ENCODE data around the gene MS4A10. TPM values are rescaled to one million over a fixed set of nuclear protein-coding genes. Genes with fewer than 3 reads are reported as not detected.

Gene MS4A10
- total and polyA plus RNA-seq, 2 experiments from 2014 or later, result 0.21 to 0.47 TPM

DNA sequence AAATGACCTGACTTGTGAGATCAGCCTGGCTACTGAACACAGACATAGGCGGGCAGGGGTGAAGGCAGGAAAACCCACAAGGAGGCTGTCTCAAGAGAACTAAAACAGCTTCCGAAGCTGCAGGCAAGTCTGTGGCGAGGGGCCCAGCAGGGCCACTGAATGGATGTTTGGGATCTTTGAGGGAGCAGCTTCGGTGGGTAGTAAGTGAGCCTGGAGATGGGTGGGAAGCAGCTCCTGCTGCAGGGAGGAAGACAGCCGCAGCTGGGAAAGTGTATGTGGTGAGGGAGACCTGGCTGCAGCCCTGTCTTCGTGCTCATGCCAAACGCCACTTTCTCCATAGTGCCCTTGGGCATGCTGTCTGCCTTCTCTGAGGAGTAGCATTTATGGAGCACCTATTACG, 60.2 kb downstream of the MS4A10 start:
- Histone ChIP-seq H3K4me1 (ENCODE audit: insufficient read depth) (peaks cover 23% of the 10 kb centered on the region), H3K27me3 (no peaks in the 10 kb centered on the region), H3K4me3 (no peak overlapping the region), H3K79me2 (peaks cover 37% of the 10 kb centered on the region), H3K27ac (no peak overlapping the region), H2AFZ (no peak overlapping the region), H4K20me1 (ENCODE audit: insufficient read depth, poor library complexity, severe bottlenecking) (no peaks in the 10 kb centered on the region), H3K9me2 (replicated peaks; ENCODE audit: insufficient read depth) (no peaks in the 10 kb centered on the region), H3K36me3 (replicated peaks; ENCODE audit: insufficient read depth, low read depth) (no peaks in the 10 kb centered on the region), H3K4me2 (peak overlapping the region; percentile 37), H3K9me3 (ENCODE audit: low read depth) (no peaks in the 10 kb centered on the region)
- 90% methylated on average over 8 of the region's 8 CpGs for WGBS (ENCODE audit: low lambda C conversion rate, missing lambda C conversion rate)
- TF ChIP-seq EZH2 (IDR thresholded peaks at IDR 0.05; ENCODE audit: borderline replicate concordance) (no peak), EZH2phosphoT487 (IDR thresholded peaks at IDR 0.05; ENCODE audit: low read depth, severe bottlenecking, unreplicated experiment) (no peak)
- TF ChIP-seq, protein P1, sequence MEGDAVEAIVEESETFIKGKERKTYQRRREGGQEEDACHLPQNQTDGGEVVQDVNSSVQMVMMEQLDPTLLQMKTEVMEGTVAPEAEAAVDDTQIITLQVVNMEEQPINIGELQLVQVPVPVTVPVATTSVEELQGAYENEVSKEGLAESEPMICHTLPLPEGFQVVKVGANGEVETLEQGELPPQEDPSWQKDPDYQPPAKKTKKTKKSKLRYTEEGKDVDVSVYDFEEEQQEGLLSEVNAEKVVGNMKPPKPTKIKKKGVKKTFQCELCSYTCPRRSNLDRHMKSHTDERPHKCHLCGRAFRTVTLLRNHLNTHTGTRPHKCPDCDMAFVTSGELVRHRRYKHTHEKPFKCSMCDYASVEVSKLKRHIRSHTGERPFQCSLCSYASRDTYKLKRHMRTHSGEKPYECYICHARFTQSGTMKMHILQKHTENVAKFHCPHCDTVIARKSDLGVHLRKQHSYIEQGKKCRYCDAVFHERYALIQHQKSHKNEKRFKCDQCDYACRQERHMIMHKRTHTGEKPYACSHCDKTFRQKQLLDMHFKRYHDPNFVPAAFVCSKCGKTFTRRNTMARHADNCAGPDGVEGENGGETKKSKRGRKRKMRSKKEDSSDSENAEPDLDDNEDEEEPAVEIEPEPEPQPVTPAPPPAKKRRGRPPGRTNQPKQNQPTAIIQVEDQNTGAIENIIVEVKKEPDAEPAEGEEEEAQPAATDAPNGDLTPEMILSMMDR (IDR thresholded peaks at IDR 0.05; ENCODE audit: poor library complexity), result no peak
- DNase-seq (ENCODE audit: low spot score), result no peak

DNA sequence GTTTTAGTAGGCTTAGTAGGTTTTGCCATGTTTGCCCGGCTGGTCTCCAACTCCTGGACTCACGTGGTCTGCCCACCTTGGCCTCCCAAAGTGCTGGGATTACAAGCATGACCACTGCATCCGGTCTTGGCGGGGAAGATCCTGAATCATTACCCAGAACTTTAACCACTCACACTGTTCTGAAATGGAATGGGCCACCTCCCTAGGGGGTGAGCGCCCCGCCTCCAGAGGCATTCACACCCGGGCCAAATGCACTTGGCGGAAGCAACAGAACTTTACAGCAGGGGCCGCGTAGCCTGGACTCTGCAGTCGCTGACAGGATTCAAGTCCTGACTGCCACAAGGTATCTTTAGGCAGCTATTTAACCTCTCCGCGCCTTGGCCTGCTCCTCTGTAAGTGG, 62.1 kb downstream of the MS4A10 start:
- Histone ChIP-seq H3K4me1 (ENCODE audit: insufficient read depth) (peaks cover 22% of the 10 kb centered on the region), H3K9me2 (replicated peaks; ENCODE audit: insufficient read depth) (no peaks in the 10 kb centered on the region), H3K4me3 (no peak overlapping the region), H3K27me3 (no peaks in the 10 kb centered on the region), H3K27ac (no peak overlapping the region), H3K36me3 (replicated peaks; ENCODE audit: insufficient read depth, low read depth) (no peaks in the 10 kb centered on the region), H4K20me1 (ENCODE audit: insufficient read depth, poor library complexity, severe bottlenecking) (no peaks in the 10 kb centered on the region), H3K79me2 (peaks cover 34% of the 10 kb centered on the region), H2AFZ (no peak overlapping the region), H3K9me3 (ENCODE audit: low read depth) (no peaks in the 10 kb centered on the region), H3K4me2 (no peak overlapping the region)
- TF ChIP-seq EZH2 (IDR thresholded peaks at IDR 0.05; ENCODE audit: borderline replicate concordance), result no peak
- TF ChIP-seq, protein P1 (IDR thresholded peaks at IDR 0.05; ENCODE audit: poor library complexity), result no peak
- TF ChIP-seq EZH2phosphoT487 (IDR thresholded peaks at IDR 0.05; ENCODE audit: low read depth, severe bottlenecking, unreplicated experiment), result no peak
- 97% methylated on average over 13 of the region's 13 CpGs for WGBS (ENCODE audit: low lambda C conversion rate, missing lambda C conversion rate)
- no peak for DNase-seq (ENCODE audit: low spot score)

DNA sequence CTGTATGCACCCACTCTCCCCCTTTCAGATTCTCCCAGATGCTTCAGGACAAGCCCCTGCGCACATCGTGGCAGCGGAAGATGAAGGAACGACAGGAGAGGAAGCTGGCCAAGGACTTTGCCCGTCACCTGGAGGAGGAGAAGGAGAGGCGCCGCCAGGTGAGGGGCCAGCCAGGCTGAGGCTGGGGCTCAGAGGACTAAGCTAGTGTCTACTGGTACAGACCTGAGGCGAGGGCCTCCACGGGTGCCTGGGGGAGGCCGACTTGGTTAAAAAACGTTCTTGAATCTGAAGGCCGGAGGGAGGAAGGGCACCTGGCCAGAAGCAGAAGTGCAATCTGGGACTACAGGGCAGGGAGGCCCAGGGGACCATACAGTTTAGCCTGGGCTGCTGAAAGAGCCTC, 62.8 kb downstream of the MS4A10 start:
- 95% methylated on average over 12 of the region's 12 CpGs for WGBS (ENCODE audit: low lambda C conversion rate, missing lambda C conversion rate)
- Histone ChIP-seq H3K27me3 (no peaks in the 10 kb centered on the region), H3K36me3 (replicated peaks; ENCODE audit: insufficient read depth, low read depth) (no peaks in the 10 kb centered on the region), H4K20me1 (ENCODE audit: insufficient read depth, poor library complexity, severe bottlenecking) (no peaks in the 10 kb centered on the region), H3K9me2 (replicated peaks; ENCODE audit: insufficient read depth) (no peaks in the 10 kb centered on the region), H3K4me2 (no peak overlapping the region), H2AFZ (no peak overlapping the region), H3K9me3 (ENCODE audit: low read depth) (no peaks in the 10 kb centered on the region), H3K27ac (no peak overlapping the region), H3K4me1 (ENCODE audit: insufficient read depth) (peaks cover 22% of the 10 kb centered on the region), H3K4me3 (no peak overlapping the region), H3K79me2 (peaks cover 28% of the 10 kb centered on the region)
- TF ChIP-seq, protein P1 (IDR thresholded peaks at IDR 0.05; ENCODE audit: poor library complexity), result no peak
- TF ChIP-seq EZH2phosphoT487 (IDR thresholded peaks at IDR 0.05; ENCODE audit: low read depth, severe bottlenecking, unreplicated experiment) (no peak), EZH2 (IDR thresholded peaks at IDR 0.05; ENCODE audit: borderline replicate concordance) (no peak)
- DNase-seq (ENCODE audit: low spot score), result no peak

DNA sequence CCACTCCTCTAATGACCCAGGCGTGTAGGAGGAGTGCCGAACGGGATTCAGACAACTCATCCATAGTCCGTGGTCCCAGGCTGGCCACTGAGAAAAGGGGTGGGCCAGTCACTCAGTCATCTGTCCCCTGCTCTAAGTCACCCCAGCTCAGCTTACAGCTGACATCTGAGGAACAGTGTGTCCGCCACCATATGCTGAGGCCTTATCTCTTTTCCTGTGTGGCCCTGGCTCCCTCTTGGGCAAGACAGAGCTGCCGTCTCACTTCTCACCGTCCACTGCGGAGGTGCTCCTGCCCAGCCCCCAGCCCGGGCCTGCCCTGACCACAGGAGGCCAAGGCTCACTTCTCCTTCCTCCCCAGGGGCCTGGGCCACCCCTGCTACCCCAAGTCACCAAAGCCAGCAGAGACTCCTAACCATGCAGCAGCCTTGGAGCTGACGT, 63.6 kb downstream of the MS4A10 start:
- H4K20me1 ChIP-seq (ENCODE audit: insufficient read depth, poor library complexity, severe bottlenecking), result no peaks in the 10 kb centered on the region
- WGBS (ENCODE audit: low lambda C conversion rate, missing lambda C conversion rate), result 93% methylated on average over 10 of the region's 10 CpGs

More for the DNA sequence above, 63.6 kb downstream of the MS4A10 start:
- Histone ChIP-seq H3K9me3 (ENCODE audit: low read depth) (no peaks in the 10 kb centered on the region), H3K36me3 (replicated peaks; ENCODE audit: insufficient read depth, low read depth) (no peaks in the 10 kb centered on the region), H3K27me3 (no peaks in the 10 kb centered on the region), H3K79me2 (peaks cover 21% of the 10 kb centered on the region), H2AFZ (no peak overlapping the region), H3K4me1 (ENCODE audit: insufficient read depth) (peaks cover 17% of the 10 kb centered on the region), H3K27ac (no peak overlapping the region), H3K9me2 (replicated peaks; ENCODE audit: insufficient read depth) (no peaks in the 10 kb centered on the region), H3K4me3 (no peak overlapping the region), H3K4me2 (no peak overlapping the region)
- no peak for DNase-seq (ENCODE audit: low spot score)
- TF ChIP-seq EZH2 (IDR thresholded peaks at IDR 0.05; ENCODE audit: borderline replicate concordance) (no peak), EZH2phosphoT487 (IDR thresholded peaks at IDR 0.05; ENCODE audit: low read depth, severe bottlenecking, unreplicated experiment) (no peak)
- TF ChIP-seq, protein P1 (IDR thresholded peaks at IDR 0.05; ENCODE audit: poor library complexity), result no peak
